Choroid plexus epithelial cell (primary cell): Measurements from ENCODE around the gene M6PR.
"Not testable (repeated sequence)": the region's sequence is repeated elsewhere in the genome, so short reads cannot be mapped to it uniquely, and the experiment has no call there.

Experiments
- DNase-seq: peaks from one replicate; pipeline ENCODE4 v3.0.0-alpha.2; 2010; ENCODE audit warnings: low read depth
- H3K4me3 ChIP-seq: 2 replicates; pipeline ENCODE4 v1.5.1; 2011; ENCODE audit warnings: low read depth, mild to moderate bottlenecking, control low read depth, low read length, moderate library complexity
- CTCF ChIP-seq: conservative IDR thresholded peaks from 2 replicates; pipeline ENCODE4 v1.5.1; 2011; ENCODE audit warnings: low read depth, mild to moderate bottlenecking, control low read depth, inconsistent platforms, low read length, moderate library complexity

M6PR gene

DNA sequence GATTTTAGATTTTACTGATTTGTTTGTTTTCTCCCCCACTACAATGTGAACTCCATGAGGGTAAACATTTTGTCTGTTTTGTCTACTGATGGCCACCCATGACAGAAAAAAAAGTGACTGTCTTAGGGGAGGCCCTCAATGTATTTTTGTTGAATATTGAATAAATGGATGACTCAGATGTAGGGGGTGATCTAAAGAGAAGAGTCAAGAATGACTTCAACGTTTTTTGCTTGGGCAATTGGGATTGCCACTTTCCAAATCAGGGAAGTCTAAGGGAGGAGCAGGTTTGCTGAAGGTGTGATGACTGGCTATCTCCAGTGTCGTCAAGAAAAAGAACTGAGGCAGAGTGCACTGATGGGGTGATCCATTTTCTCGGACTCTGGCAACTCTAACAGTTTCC is 45.8 kb downstream of the M6PR start:
- TF ChIP-seq CTCF: no peak
- DNase-seq: no peak
- H3K4me3 ChIP-seq: no peak overlapping the region

DNA sequence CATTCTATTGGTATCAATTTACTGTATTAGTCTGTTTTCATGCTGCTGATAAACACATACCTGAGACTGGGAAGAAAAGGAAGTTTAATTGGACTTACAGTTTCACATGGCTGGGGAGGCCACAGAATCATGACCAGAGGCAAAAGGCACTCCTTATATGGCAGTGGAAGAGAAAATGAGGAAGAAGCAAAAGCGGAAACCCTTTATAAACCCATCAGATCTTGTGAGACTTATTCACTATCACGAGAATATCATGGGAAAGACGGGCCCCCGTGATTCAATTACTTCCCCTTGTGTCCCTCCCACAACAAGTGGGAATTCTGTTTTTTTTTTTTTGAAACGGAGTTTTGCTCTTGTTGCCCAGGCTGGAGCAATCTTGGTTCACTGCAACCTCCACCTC is 46.7 kb downstream of the M6PR start:
- not testable (repeated sequence) for H3K4me3 ChIP-seq, DNase-seq

- TF ChIP-seq CTCF: no peak
- no peak for DNase-seq
- H3K4me3 ChIP-seq: no peak overlapping the region
These were observed 49.6 kb downstream of the M6PR start for GRCh38 chr12:8899830-8900229.

- TF ChIP-seq CTCF: no peak
- no peak overlapping the region for H3K4me3 ChIP-seq
- DNase-seq: no peak
These were observed 52.4 kb downstream of the M6PR start for GRCh38 chr12:8897081-8897480.

GRCh38 chr12:8894986-8895385 is 54.5 kb downstream of the M6PR start:
- H3K4me3 ChIP-seq: no peak overlapping the region
- no peak for TF ChIP-seq CTCF
- DNase-seq: no peak

- no peak for TF ChIP-seq CTCF
- H3K4me3 ChIP-seq: no peak overlapping the region
- DNase-seq: no peak
These were observed 55.1 kb downstream of the M6PR start for GRCh38 chr12:8894378-8894777.

DNA sequence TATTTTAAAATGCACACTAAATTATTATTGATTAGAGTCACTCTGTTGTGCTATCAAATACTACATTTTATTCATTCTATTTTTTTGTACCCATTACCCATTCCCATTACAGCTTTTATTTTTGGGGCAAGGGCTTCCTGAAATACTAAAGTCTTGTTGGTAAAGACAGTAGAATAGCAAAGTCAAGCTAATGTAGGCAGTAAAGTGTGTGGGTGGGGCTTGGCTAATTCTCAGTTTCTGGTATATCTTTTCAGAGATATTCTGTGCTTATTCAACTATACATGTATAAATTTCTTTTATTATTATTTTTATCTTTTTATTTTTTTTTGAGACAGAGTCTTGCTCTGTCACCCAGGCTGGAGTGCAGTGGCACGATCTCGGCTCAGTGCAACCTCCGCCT is 57.5 kb downstream of the M6PR start:
- no peak overlapping the region for H3K4me3 ChIP-seq
- TF ChIP-seq CTCF: no peak
- no peak for DNase-seq
